Activated CD4-positive, alpha-beta T cell treated with anti-CD3 and anti-CD28 coated beads, Interleukin-10, Interleukin-2, amounts not matched to agents 100 ng/mL and 50 ng/mL, durations not matched to agents 16 hours and 8 hours (primary cell): ENCODE measurements around the gene CCDC186.
"Not testable (repeated sequence)": the region's sequence is repeated elsewhere in the genome, so short reads cannot be mapped to it uniquely, and the experiment has no call there.

ENCODE experiments used
- DNase-seq: peaks from one replicate; pipeline ENCODE4 v3.0.0-alpha.2; 2020

CCDC186 gene

DNA sequence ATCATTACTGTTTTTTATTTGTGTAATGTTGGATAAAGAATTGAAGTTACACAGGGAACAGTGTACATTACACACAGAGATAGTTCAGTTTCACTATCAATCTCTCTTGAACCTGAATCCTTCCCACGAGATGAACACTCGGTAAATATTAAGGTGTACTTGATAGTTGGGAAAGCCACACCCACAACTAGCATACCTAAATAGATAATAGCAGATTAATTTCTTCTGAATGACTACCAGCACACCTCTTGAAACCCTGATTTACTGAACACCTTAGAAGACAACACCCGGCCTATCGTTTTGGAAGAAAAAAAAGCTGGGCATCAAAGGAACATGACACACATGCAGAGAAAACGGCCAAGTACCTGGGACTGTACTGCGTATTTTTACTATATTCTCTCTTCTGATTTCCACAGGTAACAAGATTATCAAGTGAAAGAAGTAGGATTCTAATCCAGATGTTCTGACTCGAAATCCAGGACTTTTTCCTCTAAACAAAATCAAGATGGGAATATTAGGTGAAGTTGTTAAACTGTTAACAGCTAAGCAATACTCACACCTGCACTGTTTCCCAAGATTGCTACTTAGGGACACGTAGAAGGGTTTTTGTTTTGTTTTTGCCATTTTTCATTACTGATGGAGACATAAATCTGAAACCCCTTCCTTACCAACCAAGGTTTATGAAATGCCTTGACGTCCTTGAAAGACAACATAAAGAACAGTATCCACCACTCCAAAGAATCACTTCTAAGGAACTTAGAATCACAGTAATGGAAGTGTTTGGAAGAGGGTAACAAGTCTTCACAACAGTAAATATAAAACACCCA lies 1.0 kb downstream of the CCDC186 start:
- no peak for DNase-seq

DNA sequence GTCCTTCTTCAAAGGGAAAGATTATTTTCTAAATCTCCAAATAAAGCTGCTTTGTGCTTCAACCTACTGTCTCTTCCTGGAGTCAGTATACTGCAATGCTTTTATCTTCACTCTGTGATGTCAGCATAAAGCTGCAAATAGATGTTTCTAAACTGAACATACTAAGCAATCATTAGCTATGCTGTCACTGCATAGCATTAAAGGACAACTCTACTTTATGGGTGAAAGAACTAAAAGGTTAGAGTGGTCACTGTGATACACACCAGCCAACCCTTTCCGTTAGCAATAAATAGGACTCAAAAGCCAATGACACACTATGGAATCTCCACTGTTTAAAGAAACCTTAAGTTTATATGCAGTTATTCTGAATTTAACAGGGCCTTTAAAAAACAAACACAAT lies 1.8 kb downstream of the CCDC186 start:
- DNase-seq, result no peak

DNA sequence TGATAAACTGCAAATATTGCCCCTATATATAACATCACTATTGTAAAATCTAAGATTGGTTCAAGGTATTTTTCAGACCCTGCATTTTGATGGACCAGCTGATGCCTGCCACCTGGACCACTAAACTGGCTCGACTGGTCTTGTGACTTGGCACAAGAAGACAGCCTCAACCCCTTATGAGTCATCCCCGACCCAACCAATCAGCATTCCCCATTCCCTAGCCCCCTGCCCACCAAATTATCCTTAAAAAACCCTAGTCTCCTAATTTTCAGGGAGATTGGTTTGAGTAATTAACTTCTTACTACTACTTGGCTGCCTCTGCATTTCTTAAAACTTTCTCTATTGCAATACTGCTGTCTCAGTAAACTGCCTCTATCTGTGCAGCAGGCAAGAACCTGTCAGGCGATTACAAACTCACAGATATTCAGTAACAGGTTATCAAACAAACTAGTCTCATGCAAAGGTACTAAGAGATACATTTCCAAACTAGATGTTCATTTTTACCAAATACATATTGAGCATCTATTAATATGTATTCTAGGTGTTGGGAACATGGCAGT lies 5.5 kb downstream of the CCDC186 start:
- no peak for DNase-seq

GRCh38 chr10:114167985-114168384 lies 6.0 kb downstream of the CCDC186 start:
- peak; percentile 29 for DNase-seq

DNA sequence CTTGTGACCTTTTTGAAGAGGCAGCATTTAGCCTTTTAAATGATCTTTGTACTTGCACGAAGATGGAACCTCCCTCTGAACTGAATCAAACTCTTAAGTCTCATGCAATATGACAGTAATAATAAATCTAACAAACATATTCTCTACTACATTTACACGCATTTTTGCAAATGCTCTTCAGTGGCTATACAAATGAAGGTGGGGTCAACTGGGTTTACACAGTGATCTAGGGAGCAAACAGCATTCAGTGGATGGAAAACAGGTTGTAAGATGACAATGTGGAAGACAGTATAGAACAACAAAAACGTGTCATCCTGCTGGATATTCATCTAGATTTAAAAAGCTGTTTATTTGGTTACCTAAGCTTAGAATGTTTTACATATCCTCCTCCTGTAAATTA lies 7.5 kb downstream of the CCDC186 start:
- DNase-seq, result no peak

- DNase-seq, result no peak
These were observed 8.0 kb downstream of the CCDC186 start for GRCh38 chr10:114166043-114166442.

DNA sequence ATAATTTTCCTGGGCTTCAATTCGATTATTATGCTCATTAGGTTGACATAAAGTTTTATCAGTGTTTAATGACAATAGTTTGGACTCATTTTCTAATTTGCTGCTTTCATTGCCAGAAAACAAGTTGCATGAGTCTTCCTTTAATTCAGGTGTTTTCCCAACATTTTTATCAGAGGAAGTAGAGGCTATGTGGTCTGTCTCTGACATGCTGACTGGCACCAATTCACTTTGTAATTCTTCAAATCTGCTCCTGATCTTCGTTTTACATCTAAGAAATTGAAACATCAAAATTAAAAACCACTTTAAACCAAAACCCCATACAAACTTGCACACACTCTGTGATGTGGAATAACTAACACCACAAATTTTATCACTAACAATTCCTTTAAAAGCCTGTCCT lies 10.9 kb downstream of the CCDC186 start:
- DNase-seq, result no peak

DNA sequence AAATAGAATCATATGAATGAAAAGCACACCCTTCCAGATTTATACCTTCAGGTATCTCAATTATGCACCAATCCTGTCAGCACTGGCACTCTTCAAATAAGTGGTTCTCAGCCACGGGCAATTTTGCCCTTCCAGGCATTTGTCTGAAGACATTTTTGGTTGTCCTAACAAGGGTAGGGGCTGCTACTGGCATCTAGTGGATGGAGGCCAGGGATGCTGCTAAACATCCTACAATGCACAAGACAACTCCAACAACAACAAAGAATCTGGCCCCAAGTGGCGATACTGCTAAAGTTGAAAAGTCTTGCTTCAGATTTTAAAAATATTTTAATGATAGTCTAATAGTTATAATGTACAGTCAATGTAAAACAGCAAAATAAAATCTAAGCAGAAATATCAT lies 16.1 kb downstream of the CCDC186 start:
- no peak for DNase-seq

GRCh38 chr10:114151892-114152291 lies 22.1 kb downstream of the CCDC186 start:
- DNase-seq, result no peak

DNA sequence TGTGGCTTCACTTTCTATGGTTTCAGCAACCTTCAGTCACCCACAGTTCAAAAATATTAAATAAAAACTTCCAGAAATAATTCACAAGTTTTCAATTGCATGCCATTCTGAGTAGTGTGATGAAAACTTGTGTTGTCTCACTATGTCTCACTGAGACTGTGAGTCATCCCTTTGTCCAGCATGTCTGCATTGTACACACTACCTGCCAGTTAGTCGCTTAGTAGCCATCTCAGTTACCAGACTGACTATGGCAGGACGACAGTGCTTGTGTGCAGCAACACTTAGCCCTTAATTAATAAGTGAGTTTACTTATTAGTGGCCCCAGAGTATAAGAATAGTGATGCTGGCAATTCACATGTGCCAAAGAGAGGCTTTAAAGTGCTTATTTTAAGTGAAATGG lies 22.5 kb downstream of the CCDC186 start:
- peak; percentile 17 for DNase-seq

DNA sequence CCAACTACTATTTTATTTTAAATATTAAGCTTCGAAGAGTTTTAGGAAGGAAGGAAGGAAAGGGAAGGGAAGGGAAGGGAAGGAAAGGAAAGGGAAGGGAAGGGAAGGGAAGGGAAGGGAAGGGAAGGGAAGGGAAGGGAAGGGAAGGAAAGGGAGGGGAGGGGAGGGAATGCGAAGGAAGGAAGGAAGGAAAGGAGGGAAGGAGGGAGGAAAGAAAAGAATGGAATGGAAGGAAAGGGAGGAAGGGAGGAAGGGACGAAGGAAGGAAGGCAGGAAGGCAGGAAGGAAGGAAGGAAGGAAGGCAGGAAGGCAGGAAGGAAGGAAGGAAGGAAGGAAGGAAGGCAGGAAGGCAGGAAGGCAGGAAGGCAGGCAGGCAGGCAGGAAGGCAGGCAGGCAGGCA lies 24.5 kb downstream of the CCDC186 start:
- DNase-seq, result not testable (repeated sequence)

DNA sequence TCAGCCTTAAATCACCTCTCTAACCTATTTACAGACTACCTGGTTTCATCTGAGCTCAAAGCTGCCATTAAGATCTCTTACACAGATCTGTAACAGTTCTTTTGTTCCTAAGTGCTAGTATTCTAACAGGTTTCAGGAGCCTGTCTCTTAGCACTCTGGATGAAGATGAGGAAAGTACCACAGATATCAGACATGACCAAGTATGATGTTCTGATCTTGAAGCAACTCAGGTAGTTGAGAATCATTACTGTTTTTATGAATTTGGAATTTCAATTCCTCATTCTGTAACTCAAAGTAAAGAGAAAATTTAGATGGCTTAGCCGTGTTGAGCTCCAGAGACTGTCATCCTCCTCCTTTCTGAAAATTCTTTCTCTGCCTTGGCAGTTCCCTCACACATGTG lies 30.8 kb downstream of the CCDC186 start:
- no peak for DNase-seq

GRCh38 chr10:114142018-114142417 lies 32.0 kb downstream of the CCDC186 start:
- no peak for DNase-seq

DNA sequence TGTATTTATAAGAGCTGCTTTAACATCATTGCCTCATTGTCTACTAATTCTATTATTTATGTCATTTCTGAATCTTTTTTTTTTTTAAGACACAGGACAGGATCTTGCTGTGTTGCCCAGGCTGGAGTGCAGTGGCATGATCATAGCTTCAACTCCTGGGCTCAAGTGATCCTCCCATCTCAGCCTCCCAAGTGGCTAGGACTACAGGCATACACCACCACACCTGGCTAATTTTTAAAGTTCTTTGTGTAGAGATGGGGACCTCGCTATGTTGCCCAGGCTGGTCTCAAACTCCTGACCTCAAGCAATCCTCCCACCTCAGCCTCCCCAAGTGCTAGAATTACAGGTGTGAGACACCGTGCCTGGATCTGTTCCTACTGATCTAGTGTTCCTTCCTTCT lies 33.2 kb downstream of the CCDC186 start:
- not testable (repeated sequence) for DNase-seq

GRCh38 chr10:114140036-114140435 lies 34.0 kb downstream of the CCDC186 start:
- no peak for DNase-seq

GRCh38 chr10:114138581-114138980 lies 35.4 kb downstream of the CCDC186 start:
- no peak for DNase-seq

DNA sequence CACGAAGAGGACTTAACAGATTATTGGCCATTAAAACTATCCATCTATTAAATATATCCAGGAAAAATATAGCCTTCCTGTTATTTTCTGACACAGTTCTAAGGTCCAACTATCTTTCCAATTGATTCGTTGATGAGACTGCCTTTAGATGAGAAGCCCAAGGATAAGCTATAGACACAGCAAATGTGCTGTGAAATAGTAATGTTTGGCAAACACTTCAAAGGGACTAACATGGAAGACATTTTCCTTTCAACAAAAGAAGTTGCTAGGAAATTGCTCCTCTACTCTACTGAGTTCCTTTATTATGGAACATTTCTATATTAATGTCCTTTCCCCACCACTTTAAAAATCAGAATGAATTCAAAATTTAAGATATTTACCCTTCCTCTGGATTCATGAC lies 38.5 kb downstream of the CCDC186 start:
- DNase-seq, result no peak

- no peak for DNase-seq
These were observed 42.9 kb downstream of the CCDC186 start for GRCh38 chr10:114131094-114131493.

GRCh38 chr10:114121031-114121430 lies 53.0 kb downstream of the CCDC186 start:
- no peak for DNase-seq

- DNase-seq, result no peak
These were observed 55.5 kb downstream of the CCDC186 start for GRCh38 chr10:114118514-114118913.

GRCh38 chr10:114117728-114118127 lies 56.3 kb downstream of the CCDC186 start:
- DNase-seq, result no peak

DNA sequence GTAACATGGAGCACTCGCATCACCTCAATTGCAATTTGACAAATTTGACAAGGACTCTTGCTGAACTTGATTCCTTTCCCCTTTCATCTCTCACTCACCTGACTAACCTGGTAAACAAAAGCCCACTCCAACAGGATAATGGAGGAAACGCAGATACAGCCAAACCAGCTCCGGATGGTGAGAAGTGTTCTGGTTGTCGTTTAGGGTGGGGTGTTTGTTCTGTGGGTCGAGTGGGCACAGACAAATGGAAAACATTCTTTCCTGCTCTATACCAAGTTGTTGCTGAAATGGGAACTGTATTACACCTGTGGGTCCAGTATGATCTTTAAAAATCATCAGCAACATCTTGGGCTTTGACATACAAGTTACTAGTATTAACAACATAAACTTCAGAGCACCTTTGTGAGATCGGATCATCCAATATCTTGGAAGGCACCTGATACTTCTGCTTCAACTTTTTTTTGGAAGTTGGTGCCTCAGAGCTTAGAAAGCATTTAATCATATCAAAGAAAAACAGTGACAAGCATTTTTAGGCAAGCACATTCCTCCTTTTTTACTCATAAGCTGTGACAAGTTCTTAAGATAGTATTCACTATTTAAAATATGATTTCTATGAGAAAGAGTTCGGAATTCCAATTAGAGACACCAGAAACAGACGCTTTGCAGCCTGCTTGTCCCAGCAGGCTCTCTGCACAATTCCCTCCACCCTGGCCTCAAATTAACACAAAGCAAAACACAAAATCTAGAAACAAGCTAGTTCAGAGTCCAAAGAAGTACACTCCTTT lies 58.1 kb downstream of the CCDC186 start:
- no peak for DNase-seq

DNA sequence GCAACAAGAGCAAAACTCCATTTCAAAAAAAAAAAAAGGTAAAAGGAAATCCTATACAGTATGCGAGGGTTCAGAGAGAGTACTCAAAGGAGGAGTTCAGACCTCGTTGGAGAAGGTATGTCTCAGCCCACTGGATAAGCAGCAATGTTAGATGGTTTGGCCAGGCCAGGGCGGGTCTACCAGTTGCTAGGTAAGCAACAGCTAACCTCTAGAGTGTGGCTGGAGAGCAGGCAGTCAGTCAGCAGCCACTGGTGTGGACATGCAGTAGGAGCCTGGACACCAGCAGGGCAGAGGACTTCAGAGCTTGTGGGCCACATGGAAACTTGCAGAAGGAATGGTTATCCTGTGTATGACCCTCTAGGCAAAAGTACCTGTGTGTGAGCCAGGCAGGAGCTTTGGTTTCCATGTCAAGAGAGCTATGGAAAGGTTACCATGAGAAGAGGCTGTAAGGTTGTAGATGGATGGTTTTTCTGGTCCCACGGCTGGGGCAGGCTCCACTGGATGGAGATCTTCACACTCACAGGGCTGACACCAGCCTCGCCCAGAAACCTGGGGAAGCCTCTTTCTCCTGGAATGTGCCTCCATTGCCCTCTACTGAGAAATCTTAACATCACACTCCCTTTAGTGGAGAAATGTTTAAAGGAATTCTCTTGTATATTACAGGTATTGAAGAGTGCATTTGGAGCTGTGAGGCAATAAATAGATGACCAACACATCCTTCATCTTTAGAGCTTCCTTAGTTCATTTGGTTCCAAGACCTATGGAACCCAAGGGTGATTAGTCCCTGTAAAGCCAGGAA lies 63.6 kb downstream of the CCDC186 start:
- no peak for DNase-seq
